ENCODE results near the gene SPRYD3. TPM values are rescaled to one million over a fixed set of nuclear protein-coding genes. Genes with fewer than 3 reads are reported as not detected.

Gene SPRYD3
- polyA plus RNA-seq, 3 donors, result 17.8 to 26.9 (median 21.8) TPM

- Histone ChIP-seq H3K36me3 (replicated peaks in 1 of 2; ENCODE audit: control insufficient read depth in 1 of 2, insufficient read depth in 2 of 2, low read length in 2 of 2) (peaks cover 60 to 85% of the 10 kb centered on the region in 2 donors), H4K20me1 (ENCODE audit: insufficient read depth, low read length) (peaks cover 29% of the 10 kb centered on the region), H3K4me2 (replicated peaks; ENCODE audit: extremely low read depth, low read length, poor library complexity, severe bottlenecking) (no peak overlapping the region), H3K4me1 (ENCODE audit: control insufficient read depth in 1 of 2, insufficient read depth in 2 of 2, low read length in 2 of 2) (peaks cover 28 to 45% of the 10 kb centered on the region in 2 donors), H3K79me2 (ENCODE audit: insufficient read depth, low read length) (peaks cover 3% of the 10 kb centered on the region), H3K4me3 (replicated peaks in 1 of 3; ENCODE audit: low read depth in 2 of 3, low read length in 3 of 3) (no peak overlapping the region), H3K9ac (ENCODE audit: insufficient read depth, low read length, poor library complexity, severe bottlenecking) (no peak overlapping the region), H3K9me3 (replicated peaks in 1 of 2; ENCODE audit: control insufficient read depth in 1 of 2, insufficient read depth in 1 of 2, low read length in 2 of 2) (no peaks in the 10 kb centered on the region), H3K27me3 (ENCODE audit: control insufficient read depth in 2 of 2, insufficient read depth in 2 of 2, low read length in 2 of 2) (no peaks in the 10 kb centered on the region), H3K27ac (ENCODE audit: low read depth in 1 of 2, low read length in 2 of 2) (no peak overlapping the region), H2AFZ (ENCODE audit: insufficient read depth, low read depth, low read length, poor library complexity, severe bottlenecking) (no peak overlapping the region)
- intact Hi-C loops (cut with micrococcal nuclease), result no loop called here
- Mint-ChIP-seq H3K4me1 (peaks cover 48% of the 10 kb centered on the region), H3K27me3 (ENCODE audit: low read depth in 3 of 3) (no peaks in the 10 kb centered on the region), H3K36me3 (peaks cover 87 to 96% of the 10 kb centered on the region in 2 donors), H3K4me3 (no peak overlapping the region), H3K27ac (peak overlapping the region in 2 of 7 donors; percentile 15 to 53), H3K9me3 (no peaks in the 10 kb centered on the region)
- DNase-seq, result no peak
- TF ChIP-seq CTCF (IDR thresholded peaks at IDR 0.05), result no peak
- whole genome bisulfite sequencing (ENCODE audit: insufficient coverage), result 95% methylated on average over 5 of the region's 7 CpGs
Measured at GRCh38 chr12:53070877-53071492, 8.2 kb downstream of the SPRYD3 start.

GRCh38 chr12:53069621-53070410, 9.4 kb downstream of the SPRYD3 start:
- Histone ChIP-seq H2AFZ (ENCODE audit: insufficient read depth, low read depth, low read length, poor library complexity, severe bottlenecking) (no peak overlapping the region), H3K9me3 (replicated peaks in 1 of 2; ENCODE audit: control insufficient read depth in 1 of 2, insufficient read depth in 1 of 2, low read length in 2 of 2) (no peaks in the 10 kb centered on the region), H3K36me3 (replicated peaks in 1 of 2; ENCODE audit: control insufficient read depth in 1 of 2, insufficient read depth in 2 of 2, low read length in 2 of 2) (peaks cover 59 to 84% of the 10 kb centered on the region in 2 donors), H3K27ac (ENCODE audit: low read depth in 1 of 2, low read length in 2 of 2) (no peak overlapping the region), H3K4me3 (replicated peaks in 1 of 3; ENCODE audit: low read depth in 2 of 3, low read length in 3 of 3) (no peak overlapping the region), H3K27me3 (ENCODE audit: control insufficient read depth in 2 of 2, insufficient read depth in 2 of 2, low read length in 2 of 2) (no peaks in the 10 kb centered on the region), H3K4me1 (ENCODE audit: control insufficient read depth in 1 of 2, insufficient read depth in 2 of 2, low read length in 2 of 2) (peaks cover 28 to 46% of the 10 kb centered on the region in 2 donors), H3K9ac (ENCODE audit: insufficient read depth, low read length, poor library complexity, severe bottlenecking) (no peak overlapping the region), H3K79me2 (ENCODE audit: insufficient read depth, low read length) (no peaks in the 10 kb centered on the region), H4K20me1 (ENCODE audit: insufficient read depth, low read length) (peaks cover 40% of the 10 kb centered on the region), H3K4me2 (replicated peaks; ENCODE audit: extremely low read depth, low read length, poor library complexity, severe bottlenecking) (no peak overlapping the region)
- peaks cover 50% of the 10 kb centered on the region for H3K4me1 Mint-ChIP-seq
- peak overlapping the region in 3 of 7 donors; percentile 10 to 66 (median 12) for H3K27ac Mint-ChIP-seq
- H3K9me3 Mint-ChIP-seq, result no peaks in the 10 kb centered on the region
- DNase-seq, result no peak
- intact Hi-C loops (cut with micrococcal nuclease), result loop anchor here (5.0 kb wide), 2 partner anchors 32 to 127 kb away; partner anchors contain the start of gene SOAT2 (in 1 of the 2)
- no peak overlapping the region for H3K4me3 Mint-ChIP-seq
- no peak for TF ChIP-seq CTCF (IDR thresholded peaks at IDR 0.05)
- WGBS (ENCODE audit: insufficient coverage), result no CpG with 5 or more reads among the region's 12 CpGs
- H3K36me3 Mint-ChIP-seq, result peaks cover 87 to 96% of the 10 kb centered on the region in 2 donors
- no peaks in the 10 kb centered on the region for H3K27me3 Mint-ChIP-seq (ENCODE audit: low read depth in 3 of 3)
